Erythroblast (primary cell): ENCODE measurements around the gene CRB2.

Experiments
- GATA1 ChIP-seq: IDR thresholded peaks from 2 replicates; pipeline ENCODE4 v1.6.1; 2011; ENCODE audit warnings: low read depth, mild to moderate bottlenecking, control low read depth, low read length, moderate library complexity
- POLR2A ChIP-seq: IDR thresholded peaks from 2 replicates; pipeline ENCODE4 v1.6.1; 2011; ENCODE audit warnings: mild to moderate bottlenecking, low read length

DNA sequence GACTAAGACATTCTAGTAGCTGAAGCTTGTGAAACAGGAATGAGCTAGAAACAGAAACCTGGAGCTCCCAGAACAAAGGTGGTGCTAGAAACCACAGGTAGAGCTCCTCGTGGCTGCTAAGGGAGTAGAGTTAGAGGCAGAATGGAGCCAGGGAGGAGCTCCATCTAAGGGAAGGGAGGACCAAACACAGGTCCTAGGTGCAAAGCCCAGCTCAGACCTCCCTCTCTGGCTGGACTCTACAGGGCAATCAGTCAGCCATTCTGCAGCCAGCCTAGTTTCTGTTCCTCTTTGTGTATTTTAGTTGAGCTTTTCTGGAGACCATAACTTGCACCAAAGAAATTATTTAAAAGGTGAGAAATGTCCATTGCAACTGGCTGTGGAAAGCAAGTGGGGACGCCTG lies 70.4 kb downstream of the CRB2 start:
- no peak for TF ChIP-seq POLR2A
- no peak for TF ChIP-seq GATA1
